ENCODE results near the gene CCRL2. TPM values are rescaled to one million over a fixed set of nuclear protein-coding genes. Genes with fewer than 3 reads are reported as not detected.

Gene CCRL2
- total and polyA plus RNA-seq, 9 of the 15 experiments (the other 6 are each of a cell fraction or from before 2014, with no cell fraction given): 3.4 to 5.7 (median 4.0) TPM

GRCh38 chr3:46400846-46401245 lies 6.2 kb upstream of the CCRL2 start:
- no peaks in the 10 kb centered on the region for H3K36me3 ChIP-seq (ENCODE audit: control insufficient read depth, insufficient read depth, low read length)
- H3K27me3 ChIP-seq (ENCODE audit: control insufficient read depth in 2 of 2, insufficient read depth in 2 of 2, low read length in 2 of 2): peaks cover 0 to 10% of the 10 kb centered on the region in 2 experiments; a peak in 2 of 5 replicates
- no peaks in the 10 kb centered on the region for H4K20me1 ChIP-seq (replicated peaks; ENCODE audit: control insufficient read depth, insufficient read depth, low read length)
- H3K27ac ChIP-seq (ENCODE audit: extremely low read depth, low read depth, low read length): no peak overlapping the region
- H3K9me3 ChIP-seq (replicated peaks; ENCODE audit: control insufficient read depth, insufficient read depth, low read depth, low read length): no peaks in the 10 kb centered on the region
- no TSS peak for BruUV-seq (replicated peaks)
- in situ Hi-C loops (cut with MboI) (loop anchor here (25.0 kb wide), 1 partner anchor 1364 kb away; the partner anchor contains the start of gene CLEC3B), intact Hi-C loops (cut with micrococcal nuclease) (no loop called here)
- no peak overlapping the region for H2AFZ ChIP-seq (ENCODE audit: low read depth, low read length)
- CTCF ChIA-PET (ENCODE audit: low intra/inter-chr PET ratio): no interaction called here
- POLR2A ChIA-PET: interaction anchor here (1.3 to 1.7 kb wide), 2 partner anchors 8 to 46 kb away, joined by 3 to 7 read pairs; partner anchors contain the start of gene CCR2
- no peak overlapping the region for H3K4me2 ChIP-seq (ENCODE audit: insufficient read depth, low read length)
- H3K9me1 ChIP-seq (ENCODE audit: control insufficient read depth, insufficient read depth, low read length): no peaks in the 10 kb centered on the region
- DNase-seq (ENCODE audit: extremely low read depth in 1 of 4, low spot score in 3 of 4) (no peak), ATAC-seq (no peak), FAIRE-seq (no peak)
- no peak for TF ChIP-seq FOXM1 (IDR thresholded peaks at IDR 0.05; ENCODE audit: low read depth)
- no peak for TF ChIP-seq FOXM1 (CRISPR knock-in tag; IDR thresholded peaks at IDR 0.05; ENCODE audit: low read depth)
- no peak for TF ChIP-seq IRF2 (CRISPR knock-in tag; IDR thresholded peaks at IDR 0.05)
- TF ChIP-seq ZNF512 (tag; IDR thresholded peaks at IDR 0.05): peak; percentile 51; the same call in 1 of the 2 replicates
- 0 out of 2 replicates have a peak, but pooled peaks have one; percentile 43 for TF ChIP-seq BRD4 (IDR thresholded peaks at IDR 0.05)
- peak; percentile 39 for TF ChIP-seq EGR1 (conservative IDR thresholded peaks at IDR 0.05)
- peak; percentile 73 for TF ChIP-seq MEIS2 (IDR thresholded peaks at IDR 0.05; ENCODE audit: partially characterized antibody)
- no peak for TF ChIP-seq FUS (optimal IDR thresholded peaks at IDR 0.05; ENCODE audit: low read depth, low read length)
- no peak for TF ChIP-seq MBD2 (IDR thresholded peaks at IDR 0.05; ENCODE audit: borderline replicate concordance, low read depth)
- no peak overlapping the region for H3K9ac ChIP-seq (ENCODE audit: insufficient read depth in 1 of 2, low read depth in 2 of 2, low read length in 2 of 2)
- WGBS (ENCODE audit: insufficient coverage, low coverage, missing lambda C conversion rate): 19% methylated on average over 5 of the region's 5 CpGs
- H3K4me1 ChIP-seq (replicated peaks in 1 of 2; ENCODE audit: control insufficient read depth in 2 of 2, insufficient read depth in 2 of 2, low read length in 2 of 2): peaks cover 16 to 41% of the 10 kb centered on the region in 2 experiments
- H3K79me2 ChIP-seq (ENCODE audit: control insufficient read depth, insufficient read depth, low read length): no peaks in the 10 kb centered on the region
- H3K4me3 ChIP-seq: no peak overlapping the region
